Nephron (organoid): Measurements from ENCODE around the gene TRMT10A.
A peak's percentile ranks its signal among the peaks of the same experiment; 100 is the strongest.
"Not testable (repeated sequence)": the region's sequence is repeated elsewhere in the genome, so short reads cannot be mapped to it uniquely, and the experiment has no call there.

Source experiments
- H3K27ac Mint-ChIP-seq, 3 experiments: 2 replicates each; pipeline ENCODE4 v1.8.0; 2020; ENCODE audit warnings: mixed read lengths in 3 of 3, mild to moderate bottlenecking in 2 of 3, moderate library complexity in 1 of 3
- H3K27me3 Mint-ChIP-seq: 2 replicates; pipeline ENCODE4 v1.8.0; 2021; ENCODE audit warnings: low read depth, mild to moderate bottlenecking, moderate library complexity, mixed read lengths
- H3K36me3 Mint-ChIP-seq: 2 replicates; pipeline ENCODE4 v1.8.0; 2020; ENCODE audit warnings: low read depth, mixed read lengths
- H3K4me1 Mint-ChIP-seq: 2 replicates; pipeline ENCODE4 v1.8.0; 2020; ENCODE audit warnings: mixed read lengths
- H3K4me3 Mint-ChIP-seq, 3 experiments: 2 replicates each; pipeline ENCODE4 v1.8.0; 2020; ENCODE audit warnings: mild to moderate bottlenecking in 3 of 3, mixed read lengths in 3 of 3, moderate library complexity in 2 of 3
- H3K9me3 Mint-ChIP-seq: 2 replicates; pipeline ENCODE4 v1.8.0; 2020; ENCODE audit warnings: mixed read lengths
- CTCF ChIP-seq, 3 experiments: fragments of 200-600 bp; sonication (generic); IDR thresholded peaks; one replicate each; pipeline ENCODE4 v1.5.0; 2021; ENCODE audit warnings: antibody characterized with exemption in 3 of 3; ENCODE audit not compliant: unreplicated experiment in 3 of 3

The TRMT10A gene

DNA sequence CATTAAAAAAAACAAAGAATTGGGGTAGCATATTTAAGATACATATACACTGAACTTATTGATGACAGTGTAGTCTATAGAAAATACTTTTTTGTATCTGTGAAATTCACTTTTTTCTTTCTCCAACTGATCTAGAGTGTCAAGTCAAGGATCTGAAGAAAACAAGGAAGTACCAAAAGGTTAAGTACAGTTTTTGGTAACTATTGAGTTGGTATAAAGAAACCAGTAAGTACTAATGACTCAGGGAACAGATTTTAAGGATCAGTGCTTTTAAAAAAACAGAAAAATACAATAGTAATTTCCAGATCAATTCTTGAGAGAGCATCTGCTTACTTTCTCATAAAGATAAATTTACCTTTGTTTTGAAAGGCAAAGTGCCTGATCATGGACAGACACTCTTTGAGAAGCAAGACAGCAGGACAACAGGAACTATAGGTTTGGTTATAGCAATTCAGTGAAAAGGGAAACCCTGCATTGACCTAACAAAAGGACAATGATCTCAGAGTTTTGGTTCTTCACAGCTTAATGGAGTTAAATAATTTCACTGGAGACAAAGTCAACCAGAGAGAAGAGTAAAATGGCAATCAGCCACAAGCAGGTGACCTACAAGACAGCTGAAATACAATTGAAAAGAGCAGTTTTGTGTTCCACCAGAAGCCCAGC, 23.4 kb downstream of the TRMT10A start:
- Mint-ChIP-seq H3K9me3 (no peaks in the 10 kb centered on the region), H3K36me3 (no peaks in the 10 kb centered on the region), H3K4me1 (peaks cover 12% of the 10 kb centered on the region), H3K27me3 (no peaks in the 10 kb centered on the region), H3K4me3 (no peak overlapping the region), H3K27ac (peak overlapping the region in 1 of 3 experiments; percentile 66)
- no peak for TF ChIP-seq CTCF (IDR thresholded peaks at IDR 0.05; ENCODE audit: unreplicated experiment in 3 of 3)

GRCh38 chr4:99537674-99538073, 26.2 kb downstream of the TRMT10A start:
- H3K4me3 Mint-ChIP-seq, result no peak overlapping the region
- H3K36me3 Mint-ChIP-seq, result no peaks in the 10 kb centered on the region
- no peaks in the 10 kb centered on the region for H3K27me3 Mint-ChIP-seq
- H3K9me3 Mint-ChIP-seq, result no peaks in the 10 kb centered on the region
- no peak for TF ChIP-seq CTCF (IDR thresholded peaks at IDR 0.05; ENCODE audit: unreplicated experiment in 3 of 3)
- H3K27ac Mint-ChIP-seq, result no peak overlapping the region
- H3K4me1 Mint-ChIP-seq, result peaks cover 20% of the 10 kb centered on the region

- Mint-ChIP-seq H3K27me3 (no peaks in the 10 kb centered on the region), H3K36me3 (no peaks in the 10 kb centered on the region), H3K9me3 (no peaks in the 10 kb centered on the region), H3K4me3 (no peak overlapping the region), H3K4me1 (peaks cover 23% of the 10 kb centered on the region), H3K27ac (peak overlapping the region in 2 of 3 experiments; percentile 29 to 41)
- no peak for TF ChIP-seq CTCF (IDR thresholded peaks at IDR 0.05; ENCODE audit: unreplicated experiment in 3 of 3)
Measured at GRCh38 chr4:99536848-99537247, 27.0 kb downstream of the TRMT10A start.

- Mint-ChIP-seq H3K27me3 (no peaks in the 10 kb centered on the region), H3K4me1 (peaks cover 23% of the 10 kb centered on the region), H3K27ac (peak overlapping the region in 2 of 3 experiments; percentile 29 to 42), H3K9me3 (no peaks in the 10 kb centered on the region), H3K36me3 (no peaks in the 10 kb centered on the region), H3K4me3 (no peak overlapping the region)
- TF ChIP-seq CTCF (IDR thresholded peaks at IDR 0.05; ENCODE audit: unreplicated experiment in 3 of 3), result no peak
Measured at GRCh38 chr4:99536271-99536670, 27.6 kb downstream of the TRMT10A start.

DNA sequence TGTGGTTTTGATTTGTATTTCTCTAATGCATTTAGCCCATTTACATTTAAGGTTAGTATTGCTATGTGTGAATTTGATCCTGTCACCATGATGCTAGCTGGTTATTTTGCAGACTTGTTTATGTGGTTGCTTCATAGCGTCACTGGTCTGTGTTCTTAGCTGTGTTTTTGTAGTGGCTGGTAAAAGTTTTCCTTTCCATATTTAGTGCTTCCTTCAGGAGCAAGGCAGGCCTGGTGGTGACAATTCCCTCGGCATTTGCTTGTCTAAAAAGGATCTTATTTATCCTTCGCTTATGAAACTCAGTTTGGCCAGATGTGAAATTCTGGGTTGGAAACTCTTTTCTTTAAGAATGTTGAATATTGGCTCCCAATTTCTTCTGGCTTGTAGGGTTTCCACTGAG, 29.1 kb downstream of the TRMT10A start:
- H3K27ac Mint-ChIP-seq, H3K4me3 Mint-ChIP-seq, H3K27me3 Mint-ChIP-seq, H3K36me3 Mint-ChIP-seq, H3K9me3 Mint-ChIP-seq: not testable (repeated sequence)
- H3K4me1 Mint-ChIP-seq, result peaks cover 36% of the 10 kb centered on the region

DNA sequence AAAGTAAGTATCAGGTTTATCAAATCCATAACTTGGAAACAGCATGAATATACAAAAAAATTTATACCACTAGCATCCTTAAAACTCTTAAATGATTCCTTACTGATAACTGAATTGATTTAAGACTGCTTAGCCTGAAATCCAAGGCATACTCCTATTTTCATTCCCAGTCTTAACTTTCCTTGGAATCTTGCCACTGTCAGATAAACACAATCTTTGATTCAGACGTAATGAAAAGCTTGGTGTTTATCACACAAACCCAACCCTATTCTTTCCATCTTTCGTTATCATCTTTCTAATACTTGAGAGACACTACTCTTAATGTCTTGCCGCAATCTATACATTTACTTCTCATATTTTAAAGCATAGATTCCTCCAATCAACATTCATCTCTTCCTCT, 33.9 kb downstream of the TRMT10A start:
- Mint-ChIP-seq H3K27ac (peak overlapping the region; percentile 8 to 58 (median 28)), H3K9me3 (no peaks in the 10 kb centered on the region), H3K36me3 (no peaks in the 10 kb centered on the region), H3K4me3 (peak overlapping the region in 1 of 3 experiments; percentile 10), H3K27me3 (no peaks in the 10 kb centered on the region), H3K4me1 (peaks cover 33% of the 10 kb centered on the region)
- TF ChIP-seq CTCF (IDR thresholded peaks at IDR 0.05; ENCODE audit: unreplicated experiment in 3 of 3), result no peak
